ENCODE results near the gene KDM8. TPM values are rescaled to one million over a fixed set of nuclear protein-coding genes. Genes with fewer than 3 reads are reported as not detected.

The KDM8 gene
- total RNA-seq, 4 donors from 2014 or later, result 4.4 to 14.2 (median 9.2) TPM

GRCh38 chr16:27237219-27238015, 34.1 kb downstream of the KDM8 start:
- intact Hi-C loops (cut with DNase I; ENCODE audit: low total_unique reads), result loop anchor here (5.0 kb wide), 1 partner anchor 130 kb away; no protein-coding TSS in a partner anchor
- 63 to 81% methylated on average over 3 to 22 of the region's 22 CpGs for WGBS, 2 donors (ENCODE audit: low coverage in 1 of 2)

GRCh38 chr16:27238016-27238587, 34.8 kb downstream of the KDM8 start:
- TF ChIP-seq POLR2AphosphoS5 (IDR thresholded peaks at IDR 0.05) (peak in 1 of 3 donors; percentile 12), CTCF (IDR thresholded peaks at IDR 0.05) (peak in 1 of 5 experiments; percentile 4), POLR2A (IDR thresholded peaks at IDR 0.05) (no peak)
- Histone ChIP-seq H3K4me3 (no peak overlapping the region), H3K36me3 (no peaks in the 10 kb centered on the region), H3K27me3 (no peaks in the 10 kb centered on the region), H3K9me3 (no peaks in the 10 kb centered on the region), H3K4me1 (peaks cover 35 to 91% (median 60%) of the 10 kb centered on the region in 4 donors), H3K27ac (peak overlapping the region; percentile 77 to 90 (median 82))
- WGBS, 2 donors (ENCODE audit: low coverage in 1 of 2), result 30 to 60% methylated on average over 5 to 16 of the region's 16 CpGs
- intact Hi-C loops (cut with DNase I; ENCODE audit: low total_unique reads) (loop anchor here (5.0 kb wide), 1 partner anchor 129 kb away; no protein-coding TSS in a partner anchor), in situ Hi-C loops (cut with MboI; ENCODE audit: low pct_ligation_motif_present in 1 of 4, low pct_unique_long_range_greater_than_20kb in 1 of 4, low sequenced_read_pairs in 3 of 4) (loop anchor here (10.0 to 25.0 kb wide), 3 partner anchors 77 to 127 kb away; partner anchors contain the start of gene IL4R (in 1 of the 4))
- peak; percentile 71 for DNase-seq

More at GRCh38 chr16:27237219-27238015, 34.1 kb downstream of the KDM8 start:
- in situ Hi-C loops (cut with MboI; ENCODE audit: low pct_ligation_motif_present in 1 of 4, low pct_unique_long_range_greater_than_20kb in 1 of 4, low sequenced_read_pairs in 3 of 4), result loop anchor here (10.0 to 25.0 kb wide), 3 partner anchors 77 to 127 kb away; partner anchors contain the start of gene IL4R (in 1 of the 4)
- Histone ChIP-seq H3K36me3 (no peaks in the 10 kb centered on the region), H3K27me3 (no peaks in the 10 kb centered on the region), H3K9me3 (no peaks in the 10 kb centered on the region), H3K4me3 (no peak overlapping the region), H3K27ac (peak overlapping the region; percentile 77 to 90 (median 82)), H3K4me1 (peaks cover 32 to 90% (median 58%) of the 10 kb centered on the region in 4 donors)
- DNase-seq, result no peak
- no peak for TF ChIP-seq CTCF (IDR thresholded peaks at IDR 0.05)
- no peak for TF ChIP-seq POLR2A (IDR thresholded peaks at IDR 0.05)
- TF ChIP-seq POLR2AphosphoS5 (IDR thresholded peaks at IDR 0.05), result no peak
- no peak for TF ChIP-seq EP300 (IDR thresholded peaks at IDR 0.05; ENCODE audit: low read depth)

- no peak for DNase-seq
These were observed 35.3 kb downstream of the KDM8 start for GRCh38 chr16:27238591-27238990.

More at GRCh38 chr16:27238591-27238990, 35.3 kb downstream of the KDM8 start:
- Histone ChIP-seq H3K9me3 (no peaks in the 10 kb centered on the region), H3K36me3 (no peaks in the 10 kb centered on the region), H3K27me3 (no peaks in the 10 kb centered on the region), H3K27ac (peak overlapping the region; percentile 77 to 90 (median 82)), H3K4me1 (peaks cover 40 to 96% (median 65%) of the 10 kb centered on the region in 4 donors), H3K4me3 (no peak overlapping the region)
- TF ChIP-seq CTCF (IDR thresholded peaks at IDR 0.05), result no peak
- TF ChIP-seq POLR2AphosphoS5 (IDR thresholded peaks at IDR 0.05), result no peak
- TF ChIP-seq POLR2A (IDR thresholded peaks at IDR 0.05), result no peak
- no peak for TF ChIP-seq EP300 (IDR thresholded peaks at IDR 0.05; ENCODE audit: low read depth)
- 92% methylated on average over 2 of the region's 2 CpGs; no CpG with 5 or more reads in 1 of the 2 donors for WGBS, 2 donors (ENCODE audit: low coverage in 1 of 2)
- in situ Hi-C loops (cut with MboI; ENCODE audit: low pct_ligation_motif_present in 1 of 4, low pct_unique_long_range_greater_than_20kb in 1 of 4, low sequenced_read_pairs in 3 of 4), result loop anchor here (10.0 to 25.0 kb wide), 3 partner anchors 76 to 126 kb away; partner anchors contain the start of gene IL4R (in 1 of the 4)
- intact Hi-C loops (cut with DNase I; ENCODE audit: low total_unique reads), result loop anchor here (5.0 kb wide), 1 partner anchor 129 kb away; no protein-coding TSS in a partner anchor

Measured in transverse colon (tissue), 4 donors.